ENCODE results near the gene MYO1F. TPM values are rescaled to one million over a fixed set of nuclear protein-coding genes. Genes with fewer than 3 reads are reported as not detected.
"Not testable (repeated sequence)": the region's sequence is repeated elsewhere in the genome, so short reads cannot be mapped to it uniquely, and the experiment has no call there.

Gene MYO1F
- total and polyA plus RNA-seq, 5 experiments from 2014 or later, result 4.4 to 65.0 (median 30.1) TPM

DNA sequence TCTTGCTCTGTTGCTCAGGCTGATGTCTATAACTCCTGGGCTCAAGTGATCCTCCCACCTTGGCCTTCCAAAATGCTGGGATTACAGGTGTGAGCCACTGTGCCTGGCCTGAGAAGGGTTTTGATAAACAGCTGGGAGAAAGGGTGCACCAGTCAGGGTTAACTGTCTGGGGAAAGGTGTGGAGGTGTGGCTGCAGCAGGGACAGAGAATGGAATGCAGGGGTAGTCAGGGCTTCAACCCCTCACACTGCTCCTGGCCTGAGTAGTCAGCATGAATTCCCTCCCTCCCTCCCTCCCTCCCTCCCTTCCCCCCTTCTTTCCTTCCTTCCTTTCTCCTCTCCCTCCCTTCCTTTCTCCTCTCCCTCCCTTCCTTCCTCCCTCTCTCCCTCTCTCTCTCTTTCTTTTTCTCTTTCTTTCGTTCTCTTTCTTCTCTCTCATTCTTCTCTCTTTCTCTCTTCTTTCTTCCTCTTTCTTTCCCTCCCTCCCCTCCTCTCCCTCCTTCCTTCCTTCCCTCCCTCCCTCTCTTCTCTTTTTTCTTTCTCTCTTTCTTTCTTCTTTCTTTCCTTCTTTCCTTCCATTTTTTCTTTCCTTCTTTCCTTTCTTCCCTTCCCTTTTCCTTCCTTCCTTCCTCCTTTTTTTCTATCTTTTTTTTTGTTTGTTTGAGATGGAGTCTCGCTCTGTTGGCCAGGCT lies 16.0 kb downstream of the MYO1F start:
- Mint-ChIP-seq H3K4me1 (peaks cover 20 to 62% (median 40%) of the 10 kb centered on the region in 4 donors), H3K27ac (peak overlapping the region in 9 of 10 donors; percentile 22 to 90 (median 70)), H3K4me3 (peak overlapping the region in 1 of 10 donors; percentile 41), H3K9me3 (no peaks in the 10 kb centered on the region), H3K36me3 (no peaks in the 10 kb centered on the region), H3K27me3 (no peaks in the 10 kb centered on the region)
- POLR2A ChIA-PET, result interaction anchor here (2.5 kb wide), 1 partner anchor 9 kb away, joined by 8 read pairs; no protein-coding TSS in a partner anchor
- DNase-seq, result no peak
- no peak for ATAC-seq

DNA sequence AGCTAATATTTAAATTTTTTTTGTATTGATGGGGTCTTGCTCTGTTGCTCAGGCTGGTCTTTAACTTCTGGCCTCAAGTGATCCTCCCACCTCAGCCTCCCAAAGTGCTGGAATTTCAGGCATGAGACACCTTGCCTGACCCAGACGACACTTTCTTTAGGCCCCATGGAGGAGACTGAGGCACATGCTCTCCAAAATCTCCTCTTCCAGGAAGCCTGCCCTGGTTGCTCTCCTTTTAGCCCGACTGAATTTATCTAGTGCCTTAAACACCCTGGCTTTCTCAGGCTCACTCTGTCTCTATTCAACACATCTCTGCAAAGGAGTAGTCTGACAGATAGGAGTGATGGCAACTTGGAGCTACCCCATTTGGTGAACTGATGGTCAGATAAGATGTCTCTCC lies 18.9 kb downstream of the MYO1F start:
- DNase-seq, result no peak
- ATAC-seq, result no peak
- Mint-ChIP-seq H3K9me3 (no peaks in the 10 kb centered on the region), H3K4me3 (no peak overlapping the region), H3K27me3 (no peaks in the 10 kb centered on the region), H3K27ac (peak overlapping the region; percentile 33 to 84 (median 77)), H3K4me1 (peaks cover 14 to 44% (median 31%) of the 10 kb centered on the region in 4 donors), H3K36me3 (peaks cover 0 to 3% (median 2%) of the 10 kb centered on the region in 3 donors)
- POLR2A ChIA-PET, result interaction anchor here (0.6 to 2.5 kb wide), 7 partner anchors 9 to 61 kb away, joined by 3 to 12 read pairs (median 4); no protein-coding TSS in a partner anchor

DNA sequence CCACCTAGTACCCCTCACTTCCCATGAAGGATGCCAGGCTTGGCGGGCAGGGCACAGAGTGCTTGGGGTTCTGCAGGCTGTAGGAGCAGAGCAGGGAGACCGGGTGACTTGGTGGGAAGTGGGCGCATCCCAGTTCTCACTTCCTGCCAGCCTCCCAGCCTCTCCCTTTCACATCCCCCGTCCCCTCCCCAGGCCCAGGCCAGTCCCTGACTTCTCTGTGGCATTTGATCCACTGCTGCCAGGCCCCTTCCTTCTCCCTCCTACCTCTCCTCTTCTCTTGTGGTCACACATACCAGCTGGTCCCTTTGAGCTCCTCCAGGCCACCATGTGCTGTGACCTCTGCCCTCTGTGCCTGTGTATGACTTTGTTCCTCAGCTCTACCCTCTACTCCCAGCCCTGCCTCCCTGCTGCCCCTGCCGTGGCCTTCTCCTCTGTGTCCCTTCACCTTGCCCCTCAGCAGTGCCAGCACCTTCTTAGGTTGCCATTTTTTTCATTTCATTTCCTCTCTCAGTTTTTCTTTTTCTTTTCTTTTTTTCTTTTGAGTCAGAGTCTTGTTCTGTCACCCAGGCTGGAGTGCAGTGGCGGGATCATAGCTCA lies 19.5 kb downstream of the MYO1F start:
- H3K9me3 Mint-ChIP-seq, result no peaks in the 10 kb centered on the region
- no peaks in the 10 kb centered on the region for H3K27me3 Mint-ChIP-seq
- H3K4me1 Mint-ChIP-seq, result peaks cover 17 to 41% (median 33%) of the 10 kb centered on the region in 4 donors
- ATAC-seq, result no peak
- DNase-seq, result no peak
- peak overlapping the region; percentile 29 to 87 (median 81) for H3K27ac Mint-ChIP-seq
- POLR2A ChIA-PET, result interaction anchor here (0.6 to 2.5 kb wide), 12 partner anchors 8 to 62 kb away, joined by 3 to 12 read pairs (median 3); no protein-coding TSS in a partner anchor
- H3K36me3 Mint-ChIP-seq, result peaks cover 0 to 6% (median 2%) of the 10 kb centered on the region in 3 donors
- no peak overlapping the region for H3K4me3 Mint-ChIP-seq

DNA sequence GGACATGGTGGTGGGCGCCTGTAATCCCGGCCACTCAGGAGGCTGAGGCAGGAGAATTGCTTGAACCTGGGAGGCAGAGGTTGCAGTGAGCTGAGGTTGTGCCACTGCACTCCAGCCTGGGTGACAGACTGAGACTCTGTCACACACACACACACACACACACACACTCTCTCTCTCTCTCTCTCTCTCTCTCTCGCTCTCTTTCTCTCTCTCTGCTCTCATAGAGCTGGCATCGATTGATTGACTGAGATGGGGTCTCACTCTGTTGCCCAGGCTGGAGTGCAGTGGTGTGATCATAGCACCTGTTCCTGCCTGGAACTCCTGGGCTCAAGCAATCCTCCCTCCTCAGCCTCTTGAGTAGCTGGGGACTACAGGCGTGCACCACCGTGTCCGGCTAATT lies 23.5 kb downstream of the MYO1F start:
- POLR2A ChIA-PET, result interaction anchor here (0.9 kb wide), 1 partner anchor 11 kb away, joined by 3 read pairs; no protein-coding TSS in a partner anchor
- ATAC-seq, H3K4me3 Mint-ChIP-seq, H3K9me3 Mint-ChIP-seq, H3K27me3 Mint-ChIP-seq, DNase-seq: not testable (repeated sequence)
- Mint-ChIP-seq H3K27ac (peak overlapping the region in 5 of 10 donors; percentile 47 to 84 (median 55)), H3K4me1 (peaks cover 17 to 24% (median 21%) of the 10 kb centered on the region in 4 donors), H3K36me3 (peaks cover 0 to 11% (median 4%) of the 10 kb centered on the region in 3 donors)

DNA sequence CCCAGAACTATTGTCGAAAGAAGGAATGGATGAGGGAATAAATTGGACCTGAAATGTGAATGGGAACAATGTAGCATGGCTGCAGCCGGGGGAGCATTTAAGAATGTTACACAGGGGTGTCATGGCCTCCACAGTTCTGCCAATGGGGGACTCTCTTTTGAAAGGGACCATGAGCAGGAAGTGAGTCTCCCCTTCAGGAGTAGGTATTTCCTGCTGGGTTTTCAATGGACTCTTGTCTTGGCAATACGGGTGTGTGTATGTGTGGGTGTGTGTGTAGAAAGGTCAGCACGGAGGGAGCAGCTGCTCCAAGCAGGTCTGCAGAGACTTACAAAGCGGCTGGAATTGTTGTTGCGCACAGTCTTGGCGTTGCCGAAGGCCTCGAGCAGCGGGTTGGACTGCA lies 24.4 kb downstream of the MYO1F start:
- no peaks in the 10 kb centered on the region for H3K27me3 Mint-ChIP-seq
- H3K9me3 Mint-ChIP-seq, result no peaks in the 10 kb centered on the region
- H3K36me3 Mint-ChIP-seq, result peaks cover 0 to 11% (median 4%) of the 10 kb centered on the region in 3 donors
- no peak for DNase-seq
- peak overlapping the region in 4 of 10 donors; percentile 15 to 64 (median 36) for H3K27ac Mint-ChIP-seq
- no peak overlapping the region for H3K4me3 Mint-ChIP-seq
- peaks cover 10 to 23% (median 15%) of the 10 kb centered on the region in 4 donors for H3K4me1 Mint-ChIP-seq
- ATAC-seq, result peak in 1 of 2 donors; percentile 29
- POLR2A ChIA-PET, result interaction anchor here (0.5 to 0.9 kb wide), 4 partner anchors 11 to 37 kb away, joined by 3 to 7 read pairs (median 4); partner anchors contain the start of gene MYO1F

DNA sequence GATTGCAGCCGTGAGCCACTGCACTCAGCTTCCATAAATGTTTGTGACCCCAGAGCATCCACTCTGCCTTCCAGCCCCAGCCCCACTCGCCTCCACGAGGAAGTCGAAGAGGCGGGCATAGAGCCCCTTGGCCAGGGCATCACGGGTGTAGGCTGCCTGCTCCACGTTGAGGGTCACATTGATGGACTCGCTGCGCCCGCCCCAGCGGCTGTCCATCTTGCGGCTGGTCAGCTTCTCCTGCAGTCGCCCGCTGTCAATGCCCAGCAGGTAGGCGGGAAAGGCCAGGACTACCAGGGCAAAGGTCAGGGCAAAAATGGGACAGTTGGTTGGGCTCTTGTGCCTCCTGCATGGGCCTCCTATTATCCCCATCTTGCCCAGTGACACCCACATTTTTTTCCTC lies 27.2 kb downstream of the MYO1F start:
- Mint-ChIP-seq H3K36me3 (peaks cover 0 to 11% (median 4%) of the 10 kb centered on the region in 3 donors), H3K27me3 (no peaks in the 10 kb centered on the region), H3K27ac (peak overlapping the region in 1 of 10 donors; percentile 25), H3K9me3 (no peaks in the 10 kb centered on the region), H3K4me1 (peaks cover 5 to 18% (median 12%) of the 10 kb centered on the region in 4 donors), H3K4me3 (no peak overlapping the region)
- POLR2A ChIA-PET, result interaction anchor here (0.8 to 1.0 kb wide), 2 partner anchors 8 to 36 kb away, joined by 3 read pairs; partner anchors contain the start of gene ZNF414
- DNase-seq (no peak), ATAC-seq (no peak)

DNA sequence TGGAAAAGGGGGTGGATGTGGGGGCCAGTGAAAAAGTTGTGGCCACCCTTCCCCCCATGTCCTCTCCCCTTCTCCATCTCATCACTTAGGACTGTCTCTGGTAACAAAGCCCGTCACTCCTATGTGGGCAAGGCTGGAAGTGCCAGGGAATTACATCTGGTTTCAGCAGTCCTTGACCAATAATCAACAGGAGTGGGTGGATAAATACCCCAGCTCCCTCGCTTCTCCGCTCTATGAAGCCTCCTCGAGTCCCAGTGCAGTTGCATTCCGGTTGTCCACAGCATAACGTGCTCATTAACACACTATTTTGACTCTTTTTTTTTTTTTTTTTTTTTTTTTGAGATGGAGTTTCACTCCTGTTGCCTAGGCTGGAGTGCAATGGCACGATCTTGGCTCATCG lies 31.5 kb downstream of the MYO1F start:
- no peak for DNase-seq
- Mint-ChIP-seq H3K4me1 (peaks cover 2 to 8% (median 5%) of the 10 kb centered on the region in 4 donors), H3K36me3 (peaks cover 0 to 2% (median 0%) of the 10 kb centered on the region in 3 donors), H3K27me3 (no peaks in the 10 kb centered on the region), H3K9me3 (no peaks in the 10 kb centered on the region), H3K27ac (peak overlapping the region in 1 of 10 donors; percentile 8), H3K4me3 (no peak overlapping the region)
- POLR2A ChIA-PET, result interaction anchor here (0.6 to 1.8 kb wide), 9 partner anchors 12 to 33 kb away, joined by 3 to 7 read pairs (median 4); partner anchors contain the start of gene ZNF414
- ATAC-seq, result no peak

DNA sequence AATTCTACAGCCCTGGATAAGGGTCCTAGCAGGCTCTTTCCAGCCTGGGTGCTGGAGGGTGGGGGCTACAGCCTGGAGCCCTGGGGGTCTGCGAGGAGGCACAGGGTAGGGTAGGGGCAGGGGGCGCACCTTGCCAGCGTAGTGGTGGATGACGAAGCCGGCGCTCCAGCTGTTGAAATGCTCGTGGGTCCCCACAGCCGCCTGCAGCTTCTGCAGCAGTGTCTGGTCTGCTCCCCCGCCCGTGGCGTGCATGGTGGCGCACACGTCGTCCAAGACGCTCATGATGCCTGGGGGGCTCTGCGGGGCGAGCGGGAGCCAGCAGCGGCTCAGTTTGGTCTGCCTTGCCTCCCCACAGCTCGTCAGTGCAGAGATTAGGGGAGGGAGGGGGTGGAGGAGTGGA lies 33.1 kb downstream of the MYO1F start:
- H3K9me3 Mint-ChIP-seq, result no peaks in the 10 kb centered on the region
- peaks cover 0 to 8% (median 5%) of the 10 kb centered on the region in 4 donors for H3K4me1 Mint-ChIP-seq
- H3K36me3 Mint-ChIP-seq, result peaks cover 0 to 4% (median 0%) of the 10 kb centered on the region in 3 donors
- H3K27ac Mint-ChIP-seq, result no peak overlapping the region
- no peak overlapping the region for H3K4me3 Mint-ChIP-seq
- no peaks in the 10 kb centered on the region for H3K27me3 Mint-ChIP-seq
- POLR2A ChIA-PET, result interaction anchor here (1.3 to 1.8 kb wide), 2 partner anchors 30 to 99 kb away, joined by 3 to 6 read pairs; partner anchors contain the start of genes HNRNPM and ZNF414
- DNase-seq (no peak), ATAC-seq (no peak)

DNA sequence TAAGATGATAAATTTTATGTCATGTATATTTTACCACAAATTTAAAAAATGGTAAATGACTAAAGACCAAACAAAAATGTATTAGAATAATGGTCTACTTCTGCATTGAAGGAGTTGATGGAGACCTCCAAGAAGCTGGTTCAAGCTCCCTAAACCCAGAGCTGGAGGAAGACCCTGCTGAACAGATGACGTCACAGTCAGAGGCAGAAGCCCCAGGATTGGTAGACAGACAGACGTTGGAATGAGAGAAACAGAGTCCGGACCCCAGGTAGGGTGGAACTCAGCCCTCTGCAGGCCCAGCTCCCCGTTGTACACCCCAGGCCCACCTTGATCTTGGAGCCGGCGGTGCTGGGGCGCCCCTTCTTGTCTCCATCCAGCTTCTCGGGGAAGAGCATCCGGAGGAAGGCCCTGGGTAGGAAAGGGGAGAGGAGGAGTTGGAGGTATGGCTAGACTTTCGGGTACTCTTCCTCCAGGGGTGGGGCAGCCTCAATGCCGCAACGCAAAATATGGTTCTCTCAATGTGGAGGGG lies 37.6 kb downstream of the MYO1F start:
- peaks cover 0 to 3% (median 0%) of the 10 kb centered on the region in 4 donors for H3K4me1 Mint-ChIP-seq
- POLR2A ChIA-PET, result interaction anchor here (0.6 to 1.1 kb wide), 5 partner anchors 16 to 440 kb away, joined by 3 to 4 read pairs (median 3); no protein-coding TSS in a partner anchor
- ATAC-seq (no peak), DNase-seq (no peak)
- H3K27ac Mint-ChIP-seq, result peak overlapping the region in 2 of 10 donors; percentile 12 to 27
- no peak overlapping the region for H3K4me3 Mint-ChIP-seq
- H3K27me3 Mint-ChIP-seq, result no peaks in the 10 kb centered on the region
- peaks cover 0 to 9% (median 1%) of the 10 kb centered on the region in 3 donors for H3K36me3 Mint-ChIP-seq
- no peaks in the 10 kb centered on the region for H3K9me3 Mint-ChIP-seq

DNA sequence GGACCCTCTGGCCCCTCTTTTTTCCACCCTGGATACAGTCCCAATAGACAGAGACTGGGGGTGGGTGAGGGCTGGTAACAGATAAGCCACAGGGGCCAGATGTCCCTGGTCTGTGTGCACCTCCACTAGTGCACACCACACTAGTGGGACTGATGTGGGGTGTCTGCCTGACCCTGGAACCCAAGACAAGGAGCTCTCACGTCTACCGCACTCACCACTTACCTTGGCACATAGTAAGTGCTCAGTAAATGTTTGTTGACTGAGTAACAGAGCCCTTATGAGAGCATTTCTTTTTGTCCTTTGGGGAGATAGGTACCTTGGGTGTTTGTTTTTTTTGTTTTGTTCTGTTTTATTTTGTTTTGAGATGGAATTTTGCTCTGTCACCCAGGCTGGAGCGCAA lies 40.1 kb downstream of the MYO1F start:
- Mint-ChIP-seq H3K27me3 (no peaks in the 10 kb centered on the region), H3K9me3 (no peaks in the 10 kb centered on the region), H3K27ac (peak overlapping the region in 2 of 10 donors; percentile 23 to 63), H3K4me3 (no peak overlapping the region), H3K36me3 (peaks cover 0 to 10% (median 3%) of the 10 kb centered on the region in 3 donors), H3K4me1 (peaks cover 0 to 3% (median under 1%) of the 10 kb centered on the region in 4 donors)
- POLR2A ChIA-PET, result interaction anchor here (1.0 to 1.2 kb wide), 3 partner anchors 19 to 32 kb away, joined by 3 to 5 read pairs (median 4); partner anchors contain the start of gene ZNF414
- no peak for DNase-seq
- ATAC-seq, result no peak

DNA sequence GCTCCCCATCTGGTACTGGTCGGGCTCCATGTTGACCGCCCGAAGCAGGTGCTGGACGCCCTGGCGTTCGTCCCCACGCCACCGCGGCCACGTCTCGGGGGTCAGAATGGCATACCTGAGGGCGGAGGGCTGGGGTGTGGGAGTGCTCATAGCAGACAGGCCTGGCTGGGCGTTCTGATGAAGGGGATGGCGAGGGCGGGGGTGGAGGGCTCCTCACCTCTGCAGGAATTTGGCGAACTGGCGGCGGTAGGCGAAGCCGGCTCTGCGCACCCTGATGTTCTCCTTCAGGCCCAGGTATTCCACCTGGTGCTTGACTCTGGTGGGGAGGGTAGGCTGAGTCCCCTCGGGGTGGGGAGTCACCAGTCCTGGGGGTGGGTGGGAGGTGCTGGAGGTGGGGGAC lies 41.0 kb downstream of the MYO1F start:
- POLR2A ChIA-PET, result no interaction called here
- Mint-ChIP-seq H3K4me3 (no peak overlapping the region), H3K9me3 (no peaks in the 10 kb centered on the region), H3K27ac (peak overlapping the region in 3 of 10 donors; percentile 2 to 82 (median 16)), H3K27me3 (no peaks in the 10 kb centered on the region), H3K4me1 (peaks cover 0 to 3% (median under 1%) of the 10 kb centered on the region in 4 donors), H3K36me3 (peaks cover 0 to 12% (median 3%) of the 10 kb centered on the region in 3 donors)
- DNase-seq, result no peak
- no peak for ATAC-seq

DNA sequence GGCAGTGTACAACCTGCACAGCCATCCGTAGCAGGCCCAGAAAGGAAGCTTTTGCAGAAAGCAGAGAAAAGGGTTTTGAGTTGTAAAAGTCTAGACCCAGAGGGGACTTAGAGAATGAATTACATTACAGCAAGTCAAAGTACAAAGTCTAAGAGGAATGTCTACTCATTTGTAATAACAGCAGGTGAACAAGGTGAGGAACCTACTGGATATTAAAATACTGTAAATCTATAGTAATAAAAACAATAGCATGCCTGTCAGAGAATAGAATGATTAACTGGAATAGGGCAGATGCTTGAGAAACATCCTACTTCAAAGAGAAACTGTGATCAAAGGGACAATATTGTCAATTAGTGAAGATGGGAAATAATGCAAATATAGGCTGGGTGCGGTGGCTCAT lies 45.0 kb downstream of the MYO1F start:
- Mint-ChIP-seq H3K27me3 (no peaks in the 10 kb centered on the region), H3K9me3 (no peaks in the 10 kb centered on the region), H3K27ac (peak overlapping the region in 1 of 10 donors; percentile 74), H3K36me3 (peaks cover 0 to 18% (median 14%) of the 10 kb centered on the region in 3 donors), H3K4me1 (peaks cover 5 to 18% (median 8%) of the 10 kb centered on the region in 4 donors), H3K4me3 (no peak overlapping the region)
- DNase-seq (no peak), ATAC-seq (no peak)
- POLR2A ChIA-PET, result interaction anchor here (12.3 kb wide), 1 partner anchor 16 kb away, joined by 104 read pairs; the partner anchor contains the start of gene ZNF414
